K562 (cell line): ENCODE measurements around the gene BPTF. TPM values are rescaled to one million over a fixed set of nuclear protein-coding genes. Genes with fewer than 3 reads are reported as not detected.

ENCODE experiments used
- ATAC-seq: fragments of 200-7000 bp; cut with Tn5 transposase; 3 replicates; pipeline ENCODE4 v1.9.1; 2020; ENCODE audit warnings: moderate library complexity
- BruUV-seq: library from RNA; stranded (reverse); fragments of 400-500 nt; replicated peaks from 2 replicates; lab custom pipeline; 2021; lab: Mats Ljungman, UMichigan
- CTCF ChIA-PET: fragments of 300-600 bp; formaldehyde crosslinking; extraction: SDS; loops from one replicate; lab custom pipeline; 2021; ENCODE audit warnings: low intra/inter-chr PET ratio; lab: Yijun Ruan, JAX
- POLR2A ChIA-PET: fragments of 300-600, 350-650 bp; sonication (Branson Sonifier 250); formaldehyde crosslinking; extraction: SDS; loops from one replicate; lab custom pipeline; 2021; ENCODE audit warnings: antibody characterized with exemption, inconsistent platforms; lab: Yijun Ruan, JAX
- DNase-seq, 4 experiments: peaks; one replicate each; pipeline versions ENCODE4 v3.0.0 to v3.0.0-alpha.2; 2011 to 2018; ENCODE audit warnings: low spot score in 3 of 4, mixed read lengths in 3 of 4; ENCODE audit errors: extremely low read depth in 1 of 4
- FAIRE-seq: peaks from 2 replicates; lab custom pipeline; 2011; peaks lifted over from hg19 to GRCh38; lab: Jason Lieb, UNC
- H2AFZ ChIP-seq: 2 replicates; pipeline ENCODE4 v1.6.0; 2011; ENCODE audit warnings: low read depth, low read length, control low read depth, inconsistent platforms
- H3K27ac ChIP-seq: fragments of 200-600 bp; 3 replicates; pipeline ENCODE4 v1.8.0; 2011; ENCODE audit warnings: low read depth, mild to moderate bottlenecking, control low read depth, inconsistent platforms, low read length, moderate library complexity, mixed read lengths; ENCODE audit errors: extremely low read depth
- H3K27me3 ChIP-seq, 2 experiments: fragments of 300-600 bp in 1 of 2; 2 replicates in 1 of 2; 3 replicates in 1 of 2; pipeline versions ENCODE4 v1.6.0 to v1.8.0; 2011; ENCODE audit warnings: inconsistent platforms in 2 of 2, low read length in 2 of 2, mild to moderate bottlenecking in 1 of 2, mixed read lengths in 1 of 2, moderate library complexity in 1 of 2; ENCODE audit not compliant: control insufficient read depth in 2 of 2, insufficient read depth in 2 of 2
- H3K36me3 ChIP-seq: fragments of 300-600 bp; 3 replicates; pipeline ENCODE4 v1.8.0; 2011; ENCODE audit warnings: mild to moderate bottlenecking, low read length, inconsistent platforms; ENCODE audit not compliant: control insufficient read depth, insufficient read depth
- H3K4me1 ChIP-seq, 2 experiments: fragments of 200-600 bp in 1 of 2; replicated peaks in 1 of 2; 2 replicates in 1 of 2; 3 replicates in 1 of 2; pipeline versions ENCODE4 v1.5.1 to v1.8.0; 2011; ENCODE audit warnings: inconsistent platforms in 2 of 2, low read length in 2 of 2, mild to moderate bottlenecking in 1 of 2, mixed read lengths in 1 of 2, moderate library complexity in 1 of 2; ENCODE audit not compliant: control insufficient read depth in 2 of 2, insufficient read depth in 2 of 2
- H3K4me2 ChIP-seq: 2 replicates; pipeline ENCODE4 v1.6.1; 2011; ENCODE audit warnings: low read length, control low read depth, inconsistent platforms, mixed read lengths; ENCODE audit not compliant: insufficient read depth
- H3K4me3 ChIP-seq: fragments of 200-600 bp; sonication (generic), shearing (Covaris generic); 2 replicates; pipeline ENCODE4 v1.5.1; 2016; ENCODE audit warnings: control low read depth, inconsistent platforms
- H3K79me2 ChIP-seq: fragments of 200-600 bp; 3 replicates; pipeline ENCODE4 v1.8.0; 2011; ENCODE audit warnings: low read length, inconsistent platforms; ENCODE audit not compliant: control insufficient read depth, insufficient read depth
- H3K9ac ChIP-seq, 2 experiments: 2 replicates each; pipeline versions ENCODE4 v1.6.0 to v1.6.1; 2011; ENCODE audit warnings: low read depth in 2 of 2, low read length in 2 of 2, control low read depth in 1 of 2, inconsistent platforms in 1 of 2, mild to moderate bottlenecking in 1 of 2, mixed read lengths in 1 of 2; ENCODE audit not compliant: insufficient read depth in 1 of 2
- H3K9me1 ChIP-seq: one replicate; pipeline ENCODE4 v1.6.0; 2011; ENCODE audit warnings: inconsistent platforms, mild to moderate bottlenecking, low read length, moderate library complexity; ENCODE audit not compliant: control insufficient read depth, insufficient read depth
- H3K9me3 ChIP-seq: replicated peaks from 2 replicates; pipeline ENCODE4 v1.5.1; 2011; ENCODE audit warnings: low read depth, low read length, inconsistent platforms; ENCODE audit not compliant: control insufficient read depth, insufficient read depth
- H4K20me1 ChIP-seq: replicated peaks from 2 replicates; pipeline ENCODE4 v1.6.1; 2011; ENCODE audit warnings: low read length, inconsistent platforms, mixed read lengths; ENCODE audit not compliant: control insufficient read depth, insufficient read depth
- CAMTA2 ChIP-seq: fragments of 250-450 bp; sonication (Bioruptor Pico); conservative IDR thresholded peaks from 2 replicates; pipeline ENCODE4 v1.5.1; 2022
- CBFB ChIP-seq: sonication (generic); formaldehyde crosslinking; IDR thresholded peaks from 2 replicates; pipeline ENCODE4 v1.4.0; 2020; ENCODE audit warnings: mild to moderate bottlenecking, missing genetic modification reagents
- ERF ChIP-seq: fragments of 450-650 bp; formaldehyde crosslinking; IDR thresholded peaks from 2 replicates; pipeline ENCODE4 v1.4.0; 2020; ENCODE audit warnings: mild to moderate bottlenecking, mixed read lengths
- KLF10 ChIP-seq: fragments of 250-450 bp; sonication (Bioruptor Pico); IDR thresholded peaks from 2 replicates; pipeline ENCODE4 v1.6.1; 2021; ENCODE audit warnings: matching md5 sums
- MAZ ChIP-seq, 2 experiments: fragments of 450-650 bp in 1 of 2; sonication (generic) in 1 of 2; formaldehyde crosslinking; IDR thresholded peaks in 1 of 2; conservative IDR thresholded peaks in 1 of 2; 2 replicates each; pipeline versions ENCODE4 v1.4.0 to v1.5.0; 2020; ENCODE audit warnings: mild to moderate bottlenecking in 1 of 2, missing genetic modification reagents in 1 of 2
- SAFB2 ChIP-seq: fragments of 200-400 bp; formaldehyde crosslinking; IDR thresholded peaks from 2 replicates; pipeline ENCODE4 v1.6.1; 2018; ENCODE audit warnings: borderline replicate concordance, low read length, low read depth, moderate library complexity; ENCODE audit not compliant: severe bottlenecking
- TCFL5 ChIP-seq: fragments of 250-450 bp; sonication (Bioruptor Pico); conservative IDR thresholded peaks from 2 replicates; pipeline ENCODE4 v1.6.1; 2021; ENCODE audit warnings: mild to moderate bottlenecking, moderate library complexity, matching md5 sums
- TSC22D4 ChIP-seq: fragments of 450-650 bp; IDR thresholded peaks from 2 replicates; pipeline ENCODE4 v1.6.1; 2016; ENCODE audit warnings: missing genetic modification characterization, missing biosample characterization, control low read depth
- ZNF324 ChIP-seq: fragments of 250-450 bp; sonication (Bioruptor Pico); IDR thresholded peaks from 2 replicates; pipeline ENCODE4 v1.4.0; 2020; ENCODE audit warnings: mild to moderate bottlenecking
- ZNF766 ChIP-seq: fragments of 200-800 bp; sonication (Bioruptor generic); conservative IDR thresholded peaks from 2 replicates; pipeline ENCODE4 v1.6.1; 2016; ENCODE audit warnings: missing genetic modification characterization, missing compliant biosample characterization
- ZZZ3 ChIP-seq: fragments of 450-650 bp; IDR thresholded peaks from 2 replicates; pipeline ENCODE4 v1.6.1; 2016; ENCODE audit warnings: antibody characterized with exemption, mild to moderate bottlenecking, moderate library complexity
- WGBS: fragments of 100-300 bp; shearing (Covaris generic); methylation state at CpG from one replicate; pipeline ENCODE4 v1.1.6; 2016; ENCODE audit warnings: low coverage, mixed read lengths; ENCODE audit not compliant: insufficient coverage; ENCODE audit errors: missing lambda C conversion rate; 5-methylcytosine and 5-hydroxymethylcytosine counted together
- in situ Hi-C: fragments of 300-500 bp; cut with MboI; formaldehyde crosslinking; loops from 4 replicates; pipeline ENCODE4 v1.15.0; 2018; ENCODE audit warnings: inconsistent platforms, mixed read lengths
- intact Hi-C: fragments of 100-400 bp; cut with micrococcal nuclease; formaldehyde crosslinking; loops from 2 replicates; pipeline ENCODE4 v1.14.2; 2022
- polyA plus RNA-seq, 8 experiments: library from polyadenylated mRNA; depleted of rRNA in 4 of 8; stranded (reverse) in 5 of 8; unstranded in 3 of 8; fragments of >200 nt; fragmentation: Nextera tagmentation in 2 of 8; fragmentation: Illumina TruSeq in 1 of 8; extraction: Ambion mirVana in 2 of 8; extraction: Trizol in 1 of 8; gene quantifications; 2 replicates each; pipeline versions ENCODE4 v1.2.1 to v1.2.3, GENCODE V29; 2011 to 2014; ENCODE audit warnings: inconsistent platforms in 1 of 8, missing spikeins in 1 of 8
- total RNA-seq, 7 experiments: library from RNA; depleted of rRNA in 6 of 7; stranded (reverse); fragments of >200 nt in 6 of 7; fragmentation: Illumina TruSeq in 2 of 7; extraction: Trizol in 2 of 7; gene quantifications; 2 replicates each; pipeline versions ENCODE4 v1.2.1 to v1.2.3, GENCODE V29; 2011 to 2021; ENCODE audit warnings: low replicate concordance in 1 of 7
- TF ChIP-seq, protein P1 (sequence below): fragments of 450-650 bp; IDR thresholded peaks from 2 replicates; pipeline ENCODE4 v1.7.1; 2018; ENCODE audit warnings: mild to moderate bottlenecking, low read depth; ENCODE audit not compliant: partially characterized antibody
- TF ChIP-seq, protein P2 (sequence below): fragments of 200-800 bp; sonication (Bioruptor generic); IDR thresholded peaks from 2 replicates; pipeline ENCODE4 v1.6.1; 2016; ENCODE audit warnings: missing genetic modification characterization, missing compliant biosample characterization

The BPTF gene
- total and polyA plus RNA-seq, 9 of the 15 experiments (the other 6 are each of a cell fraction or from before 2014, with no cell fraction given), result 12.5 to 52.1 (median 26.9) TPM

DNA sequence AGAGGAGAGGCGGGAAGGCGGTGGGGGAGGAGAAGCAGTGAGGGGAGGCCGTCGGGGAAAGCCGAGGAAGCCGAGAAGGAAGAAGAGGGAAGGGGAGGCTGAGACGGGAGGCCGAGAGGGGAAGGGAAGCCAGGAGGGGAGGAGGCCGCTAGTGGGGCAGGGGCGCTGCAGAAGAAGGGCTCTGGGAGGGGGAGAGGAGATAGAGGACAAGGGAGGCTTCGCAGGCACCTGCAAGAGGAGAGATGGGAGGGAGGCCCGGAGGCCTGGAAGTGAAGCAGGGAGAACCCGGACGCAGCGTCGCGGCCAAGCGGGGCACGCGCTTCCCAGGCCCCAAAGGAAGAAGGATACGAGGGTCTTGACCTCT, 168.7 kb downstream of the BPTF start:
- Histone ChIP-seq H3K9me1 (no peaks in the 10 kb centered on the region), H3K9me3 (no peaks in the 10 kb centered on the region), H3K4me2 (peak overlapping the region; percentile 87), H3K79me2 (peaks cover 21% of the 10 kb centered on the region), H2AFZ (peak overlapping the region; percentile 92), H3K4me3 (peak overlapping the region; percentile 89), H3K4me1 (peaks cover 20 to 25% of the 10 kb centered on the region in 2 experiments), H3K27ac (peak overlapping the region; percentile 99), H4K20me1 (no peaks in the 10 kb centered on the region), H3K27me3 (no peaks in the 10 kb centered on the region), H3K9ac (peak overlapping the region; percentile 94 to 98), H3K36me3 (peaks cover 5% of the 10 kb centered on the region; the same call in 1 of the 3 replicates)
- ChIA-PET CTCF (no interaction called here), POLR2A (interaction anchor here (0.5 to 1.4 kb wide), 6 partner anchors 7 to 43 kb away, joined by 3 to 4 read pairs (median 4); no protein-coding TSS in a partner anchor)
- no TSS peak for BruUV-seq
- peak; percentile 48 for ATAC-seq
- in situ Hi-C loops, result no loop called here
- 0% methylated on average over 15 of the region's 21 CpGs for WGBS
- no peak for FAIRE-seq
- DNase-seq, result peak in 2 of 4 experiments; percentile 44 to 65
- intact Hi-C loops, result no loop called here
- TF ChIP-seq ERF (CRISPR knock-in tag), result no peak
- TF ChIP-seq, protein P1, sequence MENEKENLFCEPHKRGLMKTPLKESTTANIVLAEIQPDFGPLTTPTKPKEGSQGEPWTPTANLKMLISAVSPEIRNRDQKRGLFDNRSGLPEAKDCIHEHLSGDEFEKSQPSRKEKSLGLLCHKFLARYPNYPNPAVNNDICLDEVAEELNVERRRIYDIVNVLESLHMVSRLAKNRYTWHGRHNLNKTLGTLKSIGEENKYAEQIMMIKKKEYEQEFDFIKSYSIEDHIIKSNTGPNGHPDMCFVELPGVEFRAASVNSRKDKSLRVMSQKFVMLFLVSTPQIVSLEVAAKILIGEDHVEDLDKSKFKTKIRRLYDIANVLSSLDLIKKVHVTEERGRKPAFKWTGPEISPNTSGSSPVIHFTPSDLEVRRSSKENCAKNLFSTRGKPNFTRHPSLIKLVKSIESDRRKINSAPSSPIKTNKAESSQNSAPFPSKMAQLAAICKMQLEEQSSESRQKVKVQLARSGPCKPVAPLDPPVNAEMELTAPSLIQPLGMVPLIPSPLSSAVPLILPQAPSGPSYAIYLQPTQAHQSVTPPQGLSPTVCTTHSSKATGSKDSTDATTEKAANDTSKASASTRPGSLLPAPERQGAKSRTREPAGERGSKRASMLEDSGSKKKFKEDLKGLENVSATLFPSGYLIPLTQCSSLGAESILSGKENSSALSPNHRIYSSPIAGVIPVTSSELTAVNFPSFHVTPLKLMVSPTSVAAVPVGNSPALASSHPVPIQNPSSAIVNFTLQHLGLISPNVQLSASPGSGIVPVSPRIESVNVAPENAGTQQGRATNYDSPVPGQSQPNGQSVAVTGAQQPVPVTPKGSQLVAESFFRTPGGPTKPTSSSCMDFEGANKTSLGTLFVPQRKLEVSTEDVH, result peak; percentile 73
- no peak for TF ChIP-seq TCFL5 (CRISPR knock-in tag)
- no peak for TF ChIP-seq ZNF324 (CRISPR knock-in tag)
- TF ChIP-seq, protein P2, sequence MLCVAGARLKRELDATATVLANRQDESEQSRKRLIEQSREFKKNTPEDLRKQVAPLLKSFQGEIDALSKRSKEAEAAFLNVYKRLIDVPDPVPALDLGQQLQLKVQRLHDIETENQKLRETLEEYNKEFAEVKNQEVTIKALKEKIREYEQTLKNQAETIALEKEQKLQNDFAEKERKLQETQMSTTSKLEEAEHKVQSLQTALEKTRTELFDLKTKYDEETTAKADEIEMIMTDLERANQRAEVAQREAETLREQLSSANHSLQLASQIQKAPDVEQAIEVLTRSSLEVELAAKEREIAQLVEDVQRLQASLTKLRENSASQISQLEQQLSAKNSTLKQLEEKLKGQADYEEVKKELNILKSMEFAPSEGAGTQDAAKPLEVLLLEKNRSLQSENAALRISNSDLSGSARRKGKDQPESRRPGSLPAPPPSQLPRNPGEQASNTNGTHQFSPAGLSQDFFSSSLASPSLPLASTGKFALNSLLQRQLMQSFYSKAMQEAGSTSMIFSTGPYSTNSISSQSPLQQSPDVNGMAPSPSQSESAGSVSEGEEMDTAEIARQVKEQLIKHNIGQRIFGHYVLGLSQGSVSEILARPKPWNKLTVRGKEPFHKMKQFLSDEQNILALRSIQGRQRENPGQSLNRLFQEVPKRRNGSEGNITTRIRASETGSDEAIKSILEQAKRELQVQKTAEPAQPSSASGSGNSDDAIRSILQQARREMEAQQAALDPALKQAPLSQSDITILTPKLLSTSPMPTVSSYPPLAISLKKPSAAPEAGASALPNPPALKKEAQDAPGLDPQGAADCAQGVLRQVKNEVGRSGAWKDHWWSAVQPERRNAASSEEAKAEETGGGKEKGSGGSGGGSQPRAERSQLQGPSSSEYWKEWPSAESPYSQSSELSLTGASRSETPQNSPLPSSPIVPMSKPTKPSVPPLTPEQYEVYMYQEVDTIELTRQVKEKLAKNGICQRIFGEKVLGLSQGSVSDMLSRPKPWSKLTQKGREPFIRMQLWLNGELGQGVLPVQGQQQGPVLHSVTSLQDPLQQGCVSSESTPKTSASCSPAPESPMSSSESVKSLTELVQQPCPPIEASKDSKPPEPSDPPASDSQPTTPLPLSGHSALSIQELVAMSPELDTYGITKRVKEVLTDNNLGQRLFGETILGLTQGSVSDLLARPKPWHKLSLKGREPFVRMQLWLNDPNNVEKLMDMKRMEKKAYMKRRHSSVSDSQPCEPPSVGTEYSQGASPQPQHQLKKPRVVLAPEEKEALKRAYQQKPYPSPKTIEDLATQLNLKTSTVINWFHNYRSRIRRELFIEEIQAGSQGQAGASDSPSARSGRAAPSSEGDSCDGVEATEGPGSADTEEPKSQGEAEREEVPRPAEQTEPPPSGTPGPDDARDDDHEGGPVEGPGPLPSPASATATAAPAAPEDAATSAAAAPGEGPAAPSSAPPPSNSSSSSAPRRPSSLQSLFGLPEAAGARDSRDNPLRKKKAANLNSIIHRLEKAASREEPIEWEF, result no peak
- TF ChIP-seq TSC22D4 (tag), result no peak
- no peak for TF ChIP-seq ZNF766 (CRISPR knock-in tag)
- TF ChIP-seq SAFB2, result no peak
- no peak for TF ChIP-seq CAMTA2
- no peak for TF ChIP-seq ZZZ3
- peak in 1 of 2 experiments; percentile 53; a peak in 2 of 4 replicates for TF ChIP-seq MAZ (CRISPR knock-in tag; conservative IDR thresholded peaks at IDR 0.05 in 1 of 2, IDR thresholded peaks at IDR 0.05 in 1 of 2)
- TF ChIP-seq CBFB, result no peak
- TF ChIP-seq KLF10 (CRISPR knock-in tag), result no peak
